OCI-LY3 (cell line): ENCODE measurements around the gene DUSP11.

Experiments used
- H2AFZ ChIP-seq: fragments of 200-600, 300-600 bp; shearing (Covaris generic); 2 replicates; pipeline ENCODE4 v1.6.0; 2014; ENCODE audit warnings: antibody characterized with exemption, low read depth, low read length
- H3K27ac ChIP-seq: fragments of 200-600, 300-600 bp; sonication (generic); 2 replicates; pipeline ENCODE4 v1.5.1; 2014; ENCODE audit warnings: mild to moderate bottlenecking, low read length, moderate library complexity, mixed read lengths
- H3K27me3 ChIP-seq: fragments of 200-600, 300-600 bp; sonication (generic); 2 replicates; pipeline ENCODE4 v1.6.1; 2014; ENCODE audit warnings: low read depth, low read length, mixed read lengths
- H3K36me3 ChIP-seq: fragments of 200-600, 300-600 bp; sonication (generic); replicated peaks from 2 replicates; pipeline ENCODE3; 2014; ENCODE audit warnings: low read depth, low read length, mixed read lengths
- H3K4me1 ChIP-seq: fragments of 300-600, 200-600 bp; sonication (generic); 2 replicates; pipeline ENCODE4 v1.6.1; 2014; ENCODE audit warnings: low read length, mixed read lengths
- H3K4me2 ChIP-seq: fragments of 200-600, 300-600 bp; sonication (generic); 2 replicates; pipeline ENCODE4 v1.6.1; 2014; ENCODE audit warnings: low read length, mixed read lengths
- H3K4me3 ChIP-seq: fragments of 300-600, 200-600 bp; sonication (generic); 2 replicates; pipeline ENCODE4 v1.5.1; 2014; ENCODE audit warnings: antibody characterized with exemption, mild to moderate bottlenecking, low read length, moderate library complexity
- H3K79me2 ChIP-seq: fragments of 300-600, 200-600 bp; shearing (Covaris generic); 2 replicates; pipeline ENCODE4 v1.6.1; 2014; ENCODE audit warnings: mild to moderate bottlenecking, low read length, mixed read lengths
- H3K9ac ChIP-seq: fragments of 300-600, 200-600 bp; shearing (Covaris generic); 2 replicates; pipeline ENCODE4 v1.6.0; 2014; ENCODE audit warnings: mild to moderate bottlenecking, low read length, moderate library complexity
- H3K9me3 ChIP-seq: fragments of 200-600, 300-600 bp; shearing (Covaris generic); 2 replicates; pipeline ENCODE4 v1.6.1; 2014; ENCODE audit warnings: low read length, mixed read lengths; ENCODE audit not compliant: insufficient read depth
- H4K20me1 ChIP-seq: fragments of 200-600, 300-600 bp; sonication (generic); 2 replicates; pipeline ENCODE4 v1.6.1; 2016; ENCODE audit warnings: low read length, mixed read lengths; ENCODE audit not compliant: insufficient read depth
- EZH2phosphoT487 ChIP-seq: fragments of 200-600 bp; shearing (Covaris generic); IDR thresholded peaks from 2 replicates; pipeline ENCODE4 v1.6.1; 2018; ENCODE audit warnings: antibody characterized with exemption, mixed run types, low read depth
- TF ChIP-seq, protein P1 (sequence below): fragments of 200-600, 300-600 bp; sonication (generic); IDR thresholded peaks from 2 replicates; pipeline ENCODE4 v1.5.1; 2014; ENCODE audit warnings: antibody characterized with exemption, low read length, low read depth

The DUSP11 gene

DNA sequence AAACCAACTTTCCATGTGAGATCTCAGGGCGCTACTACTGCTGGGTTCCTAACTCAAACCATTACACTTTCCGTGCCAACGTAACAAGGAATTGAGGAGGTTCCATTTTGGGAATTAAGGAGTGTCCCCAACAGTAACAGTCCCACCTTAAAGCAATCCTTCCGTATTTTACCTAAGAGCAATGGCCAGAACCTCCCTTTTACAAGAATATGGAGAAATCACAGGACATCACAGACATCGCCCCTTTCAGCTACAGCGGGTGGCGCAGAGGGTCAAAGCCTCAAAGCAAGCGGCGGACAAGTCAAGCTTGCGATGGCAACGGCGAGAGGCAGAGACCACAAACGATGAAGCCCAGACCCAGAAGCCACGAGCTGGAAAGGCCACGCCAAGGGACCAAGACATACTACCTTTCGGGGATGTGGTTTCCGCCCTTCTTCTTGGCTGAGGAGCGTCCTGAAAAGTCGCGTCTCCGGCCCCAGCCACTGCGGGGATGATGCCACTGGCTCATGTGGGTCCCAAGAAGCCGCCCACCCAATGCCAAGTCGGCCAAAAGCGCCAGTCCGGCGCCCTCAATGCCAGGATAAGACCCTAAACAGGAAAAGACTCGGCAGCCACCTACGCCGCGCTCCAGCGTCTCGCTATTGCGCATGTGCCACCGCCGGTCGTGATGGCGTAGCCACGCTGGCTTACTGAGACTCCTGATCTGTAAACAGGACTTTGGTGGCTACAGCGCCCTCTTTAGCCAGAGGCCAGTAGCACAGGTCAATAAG is at the start of gene DUSP11:
TSS of gene DUSP11 (minus strand) at position 637 of the 770 bp plus-strand sequence. CDS start at position 508, 129 bp downstream.
- peak within 1 kb of the TSS; percentile 55 for H3K27ac ChIP-seq
- H2AFZ ChIP-seq, result peak within 1 kb of the TSS; percentile 82
- H3K79me2 ChIP-seq, result peaks cover 30% of the 10 kb centered on the region
- H3K9me3 ChIP-seq, result no peaks in the 10 kb centered on the region
- peak within 1 kb of the TSS; percentile 92 for H3K4me3 ChIP-seq
- no peaks in the 10 kb centered on the region for H4K20me1 ChIP-seq
- H3K36me3 ChIP-seq, result peaks cover 19% of the 10 kb centered on the region
- no peak for TF ChIP-seq EZH2phosphoT487
- TF ChIP-seq, protein P1, sequence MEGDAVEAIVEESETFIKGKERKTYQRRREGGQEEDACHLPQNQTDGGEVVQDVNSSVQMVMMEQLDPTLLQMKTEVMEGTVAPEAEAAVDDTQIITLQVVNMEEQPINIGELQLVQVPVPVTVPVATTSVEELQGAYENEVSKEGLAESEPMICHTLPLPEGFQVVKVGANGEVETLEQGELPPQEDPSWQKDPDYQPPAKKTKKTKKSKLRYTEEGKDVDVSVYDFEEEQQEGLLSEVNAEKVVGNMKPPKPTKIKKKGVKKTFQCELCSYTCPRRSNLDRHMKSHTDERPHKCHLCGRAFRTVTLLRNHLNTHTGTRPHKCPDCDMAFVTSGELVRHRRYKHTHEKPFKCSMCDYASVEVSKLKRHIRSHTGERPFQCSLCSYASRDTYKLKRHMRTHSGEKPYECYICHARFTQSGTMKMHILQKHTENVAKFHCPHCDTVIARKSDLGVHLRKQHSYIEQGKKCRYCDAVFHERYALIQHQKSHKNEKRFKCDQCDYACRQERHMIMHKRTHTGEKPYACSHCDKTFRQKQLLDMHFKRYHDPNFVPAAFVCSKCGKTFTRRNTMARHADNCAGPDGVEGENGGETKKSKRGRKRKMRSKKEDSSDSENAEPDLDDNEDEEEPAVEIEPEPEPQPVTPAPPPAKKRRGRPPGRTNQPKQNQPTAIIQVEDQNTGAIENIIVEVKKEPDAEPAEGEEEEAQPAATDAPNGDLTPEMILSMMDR, result peak; percentile 78
- H3K9ac ChIP-seq, result peak within 1 kb of the TSS; percentile 89
- no peaks in the 10 kb centered on the region for H3K27me3 ChIP-seq
- peaks cover 16% of the 10 kb centered on the region for H3K4me1 ChIP-seq
- H3K4me2 ChIP-seq, result peak within 1 kb of the TSS; percentile 81

DNA sequence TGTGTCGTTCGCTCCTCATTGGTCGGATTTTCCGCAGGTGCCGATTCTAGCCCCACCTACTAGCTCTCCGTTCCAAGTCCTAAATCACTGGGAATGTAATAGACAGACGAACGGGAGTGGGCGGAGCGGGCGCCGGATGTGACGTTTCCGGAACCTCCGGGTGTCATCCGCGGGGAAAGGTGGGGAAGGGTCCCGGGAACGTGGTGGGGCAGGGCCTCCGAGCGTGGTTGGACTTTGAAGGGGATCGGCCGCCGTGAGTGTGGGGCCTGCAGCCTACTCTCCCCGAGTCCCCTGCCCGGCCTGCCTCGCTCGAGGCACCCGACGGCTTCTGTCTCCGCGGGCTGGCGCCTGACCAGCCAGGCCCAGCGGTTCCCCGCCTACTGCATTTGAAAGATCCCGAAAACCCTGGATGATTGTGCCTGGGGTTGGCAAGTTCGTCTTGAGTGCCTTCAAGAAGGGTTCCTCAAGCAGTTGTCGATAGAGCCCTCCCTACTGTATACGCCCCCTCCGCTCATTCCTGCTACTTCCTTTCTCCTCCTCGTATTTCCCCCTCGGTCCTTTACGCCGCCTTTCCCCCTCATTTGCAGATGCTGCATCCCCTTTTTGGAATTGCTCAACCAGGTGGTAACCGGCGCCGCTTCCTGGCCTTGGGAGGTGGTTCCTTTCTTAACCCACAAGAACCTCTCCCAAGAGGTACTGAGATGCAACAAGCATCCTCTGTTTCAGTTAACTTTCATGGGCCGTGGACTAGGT is 49.1 kb upstream of the DUSP11 start, which contains the start of gene STAMBP:
TSS of gene STAMBP (plus strand) at position 144 of the 753 bp plus-strand sequence. CDS start 1,896 bp downstream, outside the sequence.
- Histone ChIP-seq H3K4me1 (peaks cover 34% of the 10 kb centered on the region), H3K79me2 (peaks cover 24% of the 10 kb centered on the region), H3K4me3 (peak within 1 kb of the TSS; percentile 93), H3K27ac (peak within 1 kb of the TSS; percentile 51), H3K9me3 (no peaks in the 10 kb centered on the region), H4K20me1 (no peaks in the 10 kb centered on the region), H3K36me3 (peaks cover 23% of the 10 kb centered on the region), H2AFZ (peak within 1 kb of the TSS; percentile 69), H3K27me3 (no peaks in the 10 kb centered on the region), H3K9ac (peak within 1 kb of the TSS; percentile 85), H3K4me2 (peak within 1 kb of the TSS; percentile 80)
- TF ChIP-seq, protein P1, result no peak
- no peak for TF ChIP-seq EZH2phosphoT487

DNA sequence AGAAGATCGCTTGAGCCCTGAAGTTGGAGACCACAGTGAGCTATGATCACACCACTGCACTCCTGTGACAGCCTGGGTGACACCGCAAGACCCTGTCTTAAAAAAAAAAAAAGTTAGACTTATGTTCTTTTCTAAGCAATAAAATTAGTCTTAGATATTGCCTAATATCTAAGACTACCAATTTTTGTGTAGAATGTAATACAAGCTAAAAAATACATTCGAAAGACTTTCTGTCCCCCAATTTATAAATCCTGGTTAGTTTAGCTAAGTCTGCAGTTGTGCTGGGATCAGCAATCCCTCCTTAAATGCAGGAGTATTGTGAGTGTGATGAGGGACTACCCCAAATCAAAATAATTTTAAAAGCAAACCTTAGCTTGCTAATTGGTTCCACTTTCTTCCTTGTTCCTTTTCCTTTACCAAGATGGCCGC is 48.5 kb upstream of the DUSP11 start:
- peak overlapping the region; percentile 93 for H3K4me3 ChIP-seq
- no peaks in the 10 kb centered on the region for H4K20me1 ChIP-seq
- H3K27ac ChIP-seq, result peak overlapping the region; percentile 38
- peak overlapping the region; percentile 62 for H3K4me2 ChIP-seq
- H2AFZ ChIP-seq, result peak overlapping the region; percentile 69
- no peaks in the 10 kb centered on the region for H3K27me3 ChIP-seq
- H3K36me3 ChIP-seq, result peaks cover 21% of the 10 kb centered on the region
- H3K9ac ChIP-seq, result peak overlapping the region; percentile 61
- H3K79me2 ChIP-seq, result peaks cover 24% of the 10 kb centered on the region
- no peaks in the 10 kb centered on the region for H3K9me3 ChIP-seq
- TF ChIP-seq EZH2phosphoT487, result no peak
- TF ChIP-seq, protein P1, result no peak
- peaks cover 40% of the 10 kb centered on the region for H3K4me1 ChIP-seq
